GM12874 (cell line): Measurements from ENCODE around the gene ENDOV.

Experiments used
- TF ChIP-seq, protein P1 (sequence below): IDR thresholded peaks from 2 replicates; pipeline ENCODE4 v1.5.1; 2011; ENCODE audit warnings: low read depth, mild to moderate bottlenecking, control low read depth, low read length, moderate library complexity; ENCODE audit not compliant: insufficient read depth

ENDOV gene

DNA sequence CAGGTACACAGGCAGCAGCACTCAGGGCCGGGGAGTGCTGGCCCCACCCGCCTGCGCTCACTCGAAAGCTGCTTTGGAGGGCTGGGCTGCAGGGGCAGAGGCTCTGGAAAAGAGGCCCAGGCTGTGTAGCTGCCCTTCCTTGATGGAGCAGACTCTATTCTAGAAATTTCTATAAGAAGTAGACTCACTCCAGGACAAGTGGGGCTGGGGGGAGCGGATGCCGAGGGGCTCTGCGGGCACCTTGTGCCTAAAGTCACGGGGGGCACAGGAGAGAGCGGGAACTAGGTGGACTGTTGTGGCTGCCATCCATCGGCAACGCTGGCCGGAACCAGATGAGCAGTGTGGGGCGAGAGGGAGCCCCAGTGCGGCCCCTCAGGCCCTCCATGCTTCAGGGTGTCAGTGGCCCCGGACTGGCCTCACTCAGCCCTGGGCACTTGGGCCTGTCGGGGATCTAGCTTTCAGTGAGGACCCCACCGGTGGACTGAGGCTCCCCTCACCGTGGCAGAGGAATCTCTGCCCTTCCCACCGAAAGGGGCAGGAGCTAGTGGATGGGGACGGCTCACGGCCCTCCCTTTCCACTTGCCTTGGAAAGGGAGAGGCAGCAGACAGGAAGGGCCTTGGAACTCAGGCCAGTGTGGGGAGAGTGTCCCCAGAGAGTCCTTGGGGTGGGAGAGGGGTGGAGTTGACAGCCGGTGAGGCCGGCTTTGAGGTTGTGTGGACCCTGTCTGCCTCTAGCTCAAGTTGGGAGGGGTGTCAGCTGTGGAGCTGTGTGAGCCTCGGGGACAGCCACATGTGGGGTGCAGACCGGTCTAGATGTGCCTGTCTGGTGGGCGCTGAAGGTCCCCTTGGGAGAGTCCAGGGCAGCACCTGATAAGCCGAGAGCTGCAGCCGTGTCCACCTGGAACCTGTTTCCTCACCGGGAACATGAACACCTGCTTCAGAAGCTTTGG is 16.6 kb downstream of the ENDOV start:
- TF ChIP-seq, protein P1, sequence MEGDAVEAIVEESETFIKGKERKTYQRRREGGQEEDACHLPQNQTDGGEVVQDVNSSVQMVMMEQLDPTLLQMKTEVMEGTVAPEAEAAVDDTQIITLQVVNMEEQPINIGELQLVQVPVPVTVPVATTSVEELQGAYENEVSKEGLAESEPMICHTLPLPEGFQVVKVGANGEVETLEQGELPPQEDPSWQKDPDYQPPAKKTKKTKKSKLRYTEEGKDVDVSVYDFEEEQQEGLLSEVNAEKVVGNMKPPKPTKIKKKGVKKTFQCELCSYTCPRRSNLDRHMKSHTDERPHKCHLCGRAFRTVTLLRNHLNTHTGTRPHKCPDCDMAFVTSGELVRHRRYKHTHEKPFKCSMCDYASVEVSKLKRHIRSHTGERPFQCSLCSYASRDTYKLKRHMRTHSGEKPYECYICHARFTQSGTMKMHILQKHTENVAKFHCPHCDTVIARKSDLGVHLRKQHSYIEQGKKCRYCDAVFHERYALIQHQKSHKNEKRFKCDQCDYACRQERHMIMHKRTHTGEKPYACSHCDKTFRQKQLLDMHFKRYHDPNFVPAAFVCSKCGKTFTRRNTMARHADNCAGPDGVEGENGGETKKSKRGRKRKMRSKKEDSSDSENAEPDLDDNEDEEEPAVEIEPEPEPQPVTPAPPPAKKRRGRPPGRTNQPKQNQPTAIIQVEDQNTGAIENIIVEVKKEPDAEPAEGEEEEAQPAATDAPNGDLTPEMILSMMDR, result no peak

DNA sequence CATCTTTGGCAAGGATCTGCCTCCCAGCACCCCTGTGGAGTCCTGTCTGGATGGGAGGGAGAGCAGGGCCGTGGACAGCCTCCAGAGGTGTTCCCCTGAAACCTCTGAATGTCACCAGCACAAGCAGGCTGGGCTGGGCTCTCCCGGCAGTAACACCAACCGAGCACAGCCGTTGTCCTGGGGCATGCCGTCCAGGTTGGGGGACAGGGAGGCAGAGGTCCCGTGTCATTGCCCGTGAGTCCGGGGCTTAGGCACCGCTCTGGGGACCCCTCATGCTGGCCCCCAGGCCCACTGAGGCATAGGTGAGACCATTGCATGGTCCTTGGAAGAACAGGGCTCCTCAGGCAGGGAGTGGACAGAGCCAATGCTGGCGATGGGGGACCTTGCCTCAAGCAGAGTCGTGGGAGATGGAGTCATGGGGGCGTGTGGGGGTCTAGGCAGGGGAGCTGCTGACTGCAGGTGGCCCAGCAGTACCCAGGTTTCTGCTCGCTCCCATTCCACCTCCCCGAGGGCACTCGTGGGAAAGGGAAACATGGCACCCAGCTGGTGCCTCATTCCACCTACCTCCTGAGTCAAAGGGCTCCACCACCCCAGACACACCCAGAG is 17.5 kb downstream of the ENDOV start:
- TF ChIP-seq, protein P1, result no peak

DNA sequence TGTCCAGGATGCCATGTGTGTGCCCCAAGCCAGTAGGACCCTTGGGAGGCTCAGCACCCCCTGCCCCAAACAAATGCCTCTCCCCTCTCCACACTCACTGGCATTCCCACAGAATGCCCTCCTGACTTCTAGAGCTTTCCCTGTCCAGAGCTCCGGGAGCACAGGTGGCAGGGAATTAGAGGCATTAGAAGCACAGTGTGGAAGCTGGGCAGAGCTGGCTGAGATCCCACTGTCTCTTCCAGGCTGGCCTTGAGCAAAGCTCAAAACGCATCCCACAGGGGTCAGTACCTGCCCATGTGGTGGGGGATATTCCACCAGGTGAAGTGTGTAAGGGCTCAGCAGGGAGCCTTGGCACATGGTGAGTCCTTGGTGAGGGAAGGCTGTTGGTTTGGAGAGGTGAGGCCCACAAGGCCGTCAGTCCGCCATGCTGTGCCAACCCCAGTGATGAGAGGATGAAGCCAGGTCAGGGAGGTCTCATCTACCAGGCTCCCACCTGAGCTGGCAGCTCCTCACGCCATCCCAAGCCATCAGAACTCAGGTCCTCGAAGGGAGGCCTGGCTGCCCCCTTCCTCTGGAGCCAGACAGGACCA is 18.1 kb downstream of the ENDOV start:
- TF ChIP-seq, protein P1, result no peak

DNA sequence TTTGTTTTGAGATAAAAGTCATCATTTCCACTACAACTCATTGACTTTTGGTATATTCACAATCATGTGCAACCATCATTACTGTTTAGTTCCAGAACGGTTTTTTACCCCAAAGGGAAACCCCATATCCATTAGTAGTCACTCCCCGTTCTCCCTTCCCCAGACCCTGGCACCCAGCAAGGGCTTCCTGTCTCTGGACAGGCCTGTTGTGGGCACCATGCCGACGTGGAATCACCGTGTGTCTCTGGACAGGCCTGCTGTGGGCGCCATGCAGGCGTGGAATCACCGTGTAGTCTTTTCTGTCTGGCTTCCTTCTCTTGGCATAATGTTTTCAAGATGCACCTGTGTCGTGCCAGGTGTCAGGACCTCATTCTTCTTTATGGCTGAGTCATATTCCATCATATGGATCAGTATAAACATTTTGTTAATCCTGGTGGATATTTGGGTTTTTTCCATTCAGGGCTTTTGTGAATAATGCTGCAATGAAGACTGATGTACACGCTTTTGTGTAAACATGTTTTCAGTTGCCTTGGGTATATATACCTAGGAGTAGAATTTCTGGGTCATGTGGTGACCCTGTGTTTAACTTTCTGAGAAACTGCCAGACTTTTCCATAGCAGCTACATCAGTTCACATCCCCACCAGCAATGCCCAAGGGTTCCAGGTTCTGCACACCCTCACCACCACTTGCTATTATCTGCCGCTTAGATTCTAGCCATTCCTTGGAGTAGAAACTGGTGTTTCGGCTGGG is 19.1 kb downstream of the ENDOV start:
- TF ChIP-seq, protein P1, result no peak

DNA sequence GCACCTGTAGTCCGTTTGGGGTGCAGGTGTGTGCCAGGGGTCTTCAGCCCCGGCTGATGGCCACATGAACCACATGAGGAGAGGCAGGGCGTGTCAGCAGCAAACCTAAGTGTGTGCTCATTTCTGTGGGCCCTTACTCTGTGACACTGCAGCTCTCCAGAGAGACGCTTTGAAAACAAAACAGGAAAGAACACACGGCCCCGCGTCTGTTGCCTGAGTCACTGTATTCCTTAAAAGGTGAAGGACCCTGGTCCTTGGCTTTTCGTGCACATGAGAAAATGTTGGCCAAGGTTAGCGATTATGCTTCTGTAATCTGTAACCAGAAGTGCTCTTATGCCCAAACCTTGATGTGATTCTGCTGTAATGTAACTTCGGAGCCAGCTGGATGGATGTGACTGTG is 22.6 kb downstream of the ENDOV start:
- TF ChIP-seq, protein P1, result no peak

DNA sequence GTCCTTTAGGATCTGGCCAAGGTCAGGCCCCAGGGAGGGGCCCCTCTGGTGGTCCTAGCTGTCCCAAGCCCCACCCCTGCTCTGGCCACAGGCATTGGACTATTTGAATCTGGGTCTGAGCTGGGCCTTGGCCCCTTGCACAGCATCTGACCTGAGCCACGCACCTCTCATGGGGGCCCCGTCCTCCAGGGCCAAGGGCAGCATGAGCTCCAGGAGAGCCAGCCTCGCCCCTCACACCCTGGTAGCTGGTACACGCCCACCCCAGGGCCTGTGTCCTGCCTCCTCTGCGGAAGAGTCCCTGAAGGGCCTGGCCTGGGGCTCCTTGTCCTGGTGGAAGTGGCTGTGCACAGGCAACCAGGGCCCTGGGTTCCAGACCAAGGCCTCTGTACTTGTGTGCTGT is 23.8 kb downstream of the ENDOV start:
- TF ChIP-seq, protein P1, result no peak

DNA sequence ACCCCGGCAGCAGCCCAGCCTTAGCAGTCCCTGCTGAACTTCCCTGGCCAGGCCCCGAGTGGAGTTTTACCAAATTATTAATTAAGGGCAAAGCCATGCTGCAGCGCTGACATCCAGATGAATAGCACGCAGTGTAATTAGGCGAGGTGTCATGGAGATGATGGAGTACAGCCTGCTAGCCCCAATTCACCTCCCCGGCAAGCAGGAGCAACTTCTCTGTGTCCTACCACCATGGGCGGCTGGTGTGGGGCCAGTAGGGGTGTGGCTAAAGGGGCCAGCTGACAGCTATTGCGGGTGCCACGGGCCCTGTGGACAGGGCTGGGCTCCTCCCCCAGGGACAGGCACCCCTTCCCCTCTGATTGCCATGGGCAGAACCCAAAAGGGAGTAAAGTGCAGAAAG is 24.5 kb downstream of the ENDOV start:
- TF ChIP-seq, protein P1, result no peak
